Pons (tissue), 1 donor: Measurements from ENCODE around the gene SH3PXD2A.

Source experiments
- DNase-seq: peaks from one replicate; pipeline ENCODE4 v3.0.0-alpha.2; 2016; ENCODE audit warnings: low spot score

Gene SH3PXD2A

DNA sequence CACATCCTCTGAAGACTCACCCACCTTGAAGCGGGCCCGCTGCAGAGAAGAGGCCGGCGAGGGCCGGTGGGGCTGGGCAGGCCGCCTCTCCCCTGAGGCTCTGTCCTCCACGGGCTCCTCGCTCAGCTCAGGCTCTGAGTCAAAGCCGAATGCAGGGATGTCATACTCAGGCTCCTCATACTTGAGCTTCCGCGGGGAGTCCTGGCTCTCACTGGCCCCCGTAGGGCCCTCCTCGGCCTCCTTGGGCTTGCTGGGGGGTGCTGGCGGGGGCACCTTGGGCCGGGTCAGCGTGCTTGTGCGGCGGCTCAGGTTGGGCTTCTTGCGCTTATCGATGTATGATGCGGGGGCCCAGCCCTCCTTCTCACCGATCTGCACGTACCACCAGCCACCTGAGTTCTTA is 252.0 kb downstream of the SH3PXD2A start:
- no peak for DNase-seq

- DNase-seq, result no peak
These were observed 252.6 kb downstream of the SH3PXD2A start for GRCh38 chr10:103602852-103603155.

- no peak for DNase-seq
These were observed 253.1 kb downstream of the SH3PXD2A start for GRCh38 chr10:103602028-103602851.

- no peak for DNase-seq
These were observed 254.3 kb downstream of the SH3PXD2A start for GRCh38 chr10:103600956-103601569.

DNA sequence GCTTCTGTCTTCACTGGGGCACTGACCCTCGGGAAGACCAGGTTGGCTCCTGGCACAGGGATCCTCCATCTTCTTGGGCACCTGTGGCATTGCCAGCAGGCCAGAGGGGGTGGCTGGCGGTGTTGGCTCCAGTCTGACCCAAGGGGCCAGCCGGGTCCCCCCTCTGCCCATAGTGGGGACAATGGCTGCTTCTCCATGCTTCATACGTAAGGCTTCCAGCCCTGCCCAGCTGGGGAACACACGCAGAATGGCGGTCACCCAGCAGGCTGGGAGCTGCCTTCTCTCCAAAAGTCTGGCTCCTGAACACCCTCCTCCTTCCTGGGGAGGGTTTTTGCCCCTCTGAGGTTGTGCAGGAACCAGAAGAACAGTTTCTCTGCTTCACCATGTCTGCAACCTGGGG is 255.1 kb downstream of the SH3PXD2A start:
- DNase-seq, result no peak

GRCh38 chr10:103599907-103600306 is 255.5 kb downstream of the SH3PXD2A start:
- no peak for DNase-seq

DNA sequence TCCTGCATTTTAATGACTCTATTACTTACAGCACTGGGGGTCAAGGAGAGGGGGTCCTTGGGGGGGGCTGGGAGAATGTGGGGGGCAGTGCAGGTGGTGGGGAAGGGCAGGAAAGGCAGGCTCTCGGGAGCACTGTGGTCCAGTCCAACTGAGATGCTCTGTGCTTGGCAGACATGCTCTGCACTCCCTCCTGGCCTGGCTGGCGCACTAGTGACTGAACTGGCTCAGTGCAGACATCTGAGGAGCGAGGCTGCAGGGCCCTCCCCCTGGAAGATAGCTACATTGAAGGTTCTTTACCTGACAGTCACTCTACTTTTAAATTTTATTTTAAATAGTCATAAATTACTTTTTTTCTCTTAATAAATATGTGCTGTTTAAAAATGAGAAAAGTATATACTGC is 256.2 kb downstream of the SH3PXD2A start:
- DNase-seq, result peak; percentile 49

DNA sequence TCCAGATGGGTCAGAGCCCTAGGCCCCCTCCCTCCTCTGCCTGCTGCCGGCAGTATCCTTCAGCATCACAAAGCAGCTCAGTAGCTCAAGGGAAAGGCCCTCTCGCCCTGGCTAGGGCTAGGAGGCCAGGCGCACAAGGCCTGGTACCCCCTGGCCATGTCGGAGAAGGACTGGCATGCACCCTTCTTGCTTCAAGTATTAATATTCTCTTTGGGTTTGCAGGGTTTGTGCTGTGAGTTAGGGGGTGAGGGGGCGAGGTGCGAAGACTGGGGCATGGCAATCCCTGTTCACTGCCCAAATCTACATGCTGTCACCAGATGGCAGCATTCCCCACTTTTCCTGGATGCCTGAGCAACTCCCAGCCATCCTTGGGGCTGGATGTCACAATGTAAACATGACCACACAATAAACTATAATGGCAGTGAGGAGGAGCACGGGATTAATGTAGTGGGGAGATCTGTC is 256.7 kb downstream of the SH3PXD2A start:
- peak; percentile 87 for DNase-seq

- DNase-seq, result no peak
These were observed 258.4 kb downstream of the SH3PXD2A start for GRCh38 chr10:103597003-103597402.

DNA sequence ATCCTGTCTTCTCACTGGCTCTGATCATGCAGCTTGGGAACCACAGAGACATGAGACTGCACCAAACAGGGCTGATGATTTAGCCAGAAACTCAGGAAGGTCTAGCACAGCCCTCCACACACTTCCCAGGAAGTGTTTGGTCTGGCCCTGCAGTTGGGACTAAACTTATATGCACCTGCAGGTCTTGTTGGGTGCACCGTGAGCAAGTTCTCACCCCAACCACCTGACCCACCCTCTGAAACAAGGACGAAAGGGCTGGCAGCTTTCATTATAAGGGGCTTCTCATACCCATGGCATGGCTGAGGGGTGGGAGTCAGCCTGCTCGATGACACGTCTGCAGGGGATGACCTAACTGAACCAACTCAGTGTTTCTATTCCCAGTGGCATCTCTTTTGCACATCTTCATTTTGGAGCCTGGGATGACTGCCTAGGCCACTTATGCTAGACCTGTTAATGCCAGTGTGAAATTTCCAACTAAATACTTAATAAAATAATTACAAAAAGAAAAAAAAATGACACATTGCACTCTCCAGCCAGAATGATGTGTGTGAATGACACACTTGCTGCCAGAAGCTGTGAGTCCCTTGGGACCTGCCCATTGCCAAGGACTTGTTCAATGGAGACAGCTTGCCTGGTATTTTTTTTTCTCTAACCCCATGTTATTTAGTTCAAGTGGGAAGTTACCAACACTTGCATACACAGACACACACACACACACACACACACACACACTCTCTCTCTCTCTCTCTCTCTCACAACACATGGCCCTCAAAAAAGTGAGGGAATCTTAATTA is 259.2 kb downstream of the SH3PXD2A start:
- DNase-seq, result no peak

GRCh38 chr10:103593022-103593570 is 262.3 kb downstream of the SH3PXD2A start:
- DNase-seq, result no peak

- DNase-seq, result no peak
These were observed 263.0 kb downstream of the SH3PXD2A start for GRCh38 chr10:103592186-103593021.

GRCh38 chr10:103590744-103591291 is 264.6 kb downstream of the SH3PXD2A start:
- DNase-seq, result no peak

- DNase-seq, result no peak
These were observed 265.3 kb downstream of the SH3PXD2A start for GRCh38 chr10:103590060-103590459.

DNA sequence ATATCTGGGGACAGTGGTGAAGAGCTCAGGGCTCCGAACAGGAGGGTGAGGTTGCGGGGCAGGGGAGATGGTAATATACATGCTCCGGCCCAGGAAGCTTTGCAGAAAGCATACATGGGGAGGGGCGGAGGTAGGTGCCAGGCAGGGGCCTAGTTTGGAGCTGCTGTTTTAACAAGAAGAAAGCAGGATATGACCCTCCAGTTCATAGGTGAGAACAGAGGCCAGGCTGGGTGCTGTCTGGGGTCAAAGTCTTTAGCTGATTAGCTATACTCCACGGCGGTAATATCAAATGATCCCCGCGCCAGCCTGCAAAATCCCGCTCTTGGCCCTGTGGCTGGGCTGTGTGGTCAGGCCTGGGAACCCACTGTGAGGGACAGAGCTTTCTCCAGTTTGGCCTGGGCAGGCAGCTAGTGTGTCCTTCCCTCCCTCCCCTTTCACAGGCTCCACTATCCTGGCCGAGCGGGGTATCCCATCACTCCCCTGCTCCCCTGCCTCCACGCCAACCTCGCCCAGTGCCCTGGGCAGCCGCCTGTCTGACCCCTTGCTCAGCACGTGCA is 266.2 kb downstream of the SH3PXD2A start:
- DNase-seq, result no peak

DNA sequence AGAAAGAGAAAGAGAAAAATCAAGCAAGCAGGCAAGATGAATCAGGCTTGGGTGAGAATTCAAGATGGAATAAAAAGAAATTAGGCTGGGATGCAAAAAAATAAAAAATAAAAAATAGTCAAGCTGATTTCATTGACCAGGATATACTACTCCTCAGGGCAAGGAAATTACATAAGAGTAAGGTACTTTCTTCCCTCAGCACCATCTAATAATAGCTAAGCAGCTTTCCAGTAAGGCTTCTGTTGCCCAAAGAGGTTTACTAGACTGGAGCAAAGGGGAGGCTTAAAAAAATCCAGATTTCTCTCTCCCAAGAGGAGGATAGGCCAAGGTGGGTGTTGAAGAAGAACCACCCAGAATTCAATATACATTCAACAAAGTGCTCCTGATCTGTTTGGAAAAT is 268.3 kb downstream of the SH3PXD2A start:
- DNase-seq, result no peak

GRCh38 chr10:103585011-103585405 is 270.4 kb downstream of the SH3PXD2A start:
- DNase-seq, result no peak

- no peak for DNase-seq
These were observed 271.0 kb downstream of the SH3PXD2A start for GRCh38 chr10:103584216-103585010.

- no peak for DNase-seq
These were observed 271.5 kb downstream of the SH3PXD2A start for GRCh38 chr10:103583871-103584215.
